Chondrocyte (in vitro differentiated cells): ENCODE measurements around the gene SMIM35. TPM values are rescaled to one million over a fixed set of nuclear protein-coding genes. Genes with fewer than 3 reads are reported as not detected.
"Not testable (repeated sequence)": the region's sequence is repeated elsewhere in the genome, so short reads cannot be mapped to it uniquely, and the experiment has no call there.

Experiments used
- DNase-seq: peaks from one replicate; pipeline ENCODE4 v3.0.0; 2021; ENCODE audit warnings: mixed read lengths, low spot score
- H3K27ac Mint-ChIP-seq: one replicate; pipeline ENCODE4 v1.8.0; 2021; ENCODE audit warnings: mild to moderate bottlenecking, moderate library complexity, mixed read lengths; ENCODE audit not compliant: unreplicated experiment
- H3K27me3 Mint-ChIP-seq: 2 replicates; pipeline ENCODE4 v1.8.0; 2021; ENCODE audit warnings: low read depth, mixed read lengths
- H3K36me3 Mint-ChIP-seq: 2 replicates; pipeline ENCODE4 v1.8.0; 2021; ENCODE audit warnings: low read depth, mixed read lengths
- H3K4me1 Mint-ChIP-seq: 2 replicates; pipeline ENCODE4 v1.8.0; 2021; ENCODE audit warnings: low read depth, mild to moderate bottlenecking, mixed read lengths
- H3K4me3 Mint-ChIP-seq: one replicate; pipeline ENCODE4 v1.8.0; 2021; ENCODE audit warnings: mild to moderate bottlenecking, moderate library complexity, mixed read lengths; ENCODE audit not compliant: unreplicated experiment
- H3K9me3 Mint-ChIP-seq: 2 replicates; pipeline ENCODE4 v1.8.0; 2021; ENCODE audit warnings: low read depth, mixed read lengths
- CTCF ChIP-seq: fragments of 200-600 bp; sonication (generic); IDR thresholded peaks from 2 replicates; pipeline ENCODE4 v1.5.0; 2021; ENCODE audit warnings: antibody characterized with exemption, mild to moderate bottlenecking, moderate library complexity
- total RNA-seq: library from RNA; stranded (reverse); gene quantifications from 3 replicates; pipeline ENCODE4 v1.2.1, GENCODE V29; 2021

Gene SMIM35
- total RNA-seq, 1 donor from 2014 or later = not detected

- peaks cover 24% of the 10 kb centered on the region for H3K27me3 Mint-ChIP-seq
- DNase-seq = no peak
- no peak overlapping the region for H3K4me3 Mint-ChIP-seq
- H3K36me3 Mint-ChIP-seq = no peaks in the 10 kb centered on the region
- H3K4me1 Mint-ChIP-seq = no peaks in the 10 kb centered on the region
- no peak for TF ChIP-seq CTCF
- no peak overlapping the region for H3K27ac Mint-ChIP-seq
- H3K9me3 Mint-ChIP-seq = no peaks in the 10 kb centered on the region
Measured at GRCh38 chr11:118065384-118065783, 21.4 kb downstream of the SMIM35 start.

GRCh38 chr11:118064956-118065355 is 21.8 kb downstream of the SMIM35 start:
- no peak for DNase-seq
- H3K4me3 Mint-ChIP-seq = no peak overlapping the region
- TF ChIP-seq CTCF = no peak
- H3K4me1 Mint-ChIP-seq = no peaks in the 10 kb centered on the region
- H3K36me3 Mint-ChIP-seq = no peaks in the 10 kb centered on the region
- no peaks in the 10 kb centered on the region for H3K9me3 Mint-ChIP-seq
- H3K27ac Mint-ChIP-seq = no peak overlapping the region
- peaks cover 24% of the 10 kb centered on the region for H3K27me3 Mint-ChIP-seq

- H3K27me3 Mint-ChIP-seq = peaks cover 19% of the 10 kb centered on the region
- H3K4me3 Mint-ChIP-seq, H3K9me3 Mint-ChIP-seq, H3K36me3 Mint-ChIP-seq, H3K27ac Mint-ChIP-seq, DNase-seq, H3K4me1 Mint-ChIP-seq: not testable (repeated sequence)
Measured at GRCh38 chr11:118062631-118063030, 24.1 kb downstream of the SMIM35 start.

GRCh38 chr11:118062181-118062580 is 24.6 kb downstream of the SMIM35 start:
- H3K9me3 Mint-ChIP-seq, H3K4me3 Mint-ChIP-seq, DNase-seq, H3K27ac Mint-ChIP-seq, H3K36me3 Mint-ChIP-seq, H3K4me1 Mint-ChIP-seq: not testable (repeated sequence)
- peaks cover 24% of the 10 kb centered on the region for H3K27me3 Mint-ChIP-seq

- H3K4me1 Mint-ChIP-seq = no peaks in the 10 kb centered on the region
- no peaks in the 10 kb centered on the region for H3K36me3 Mint-ChIP-seq
- no peak overlapping the region for H3K4me3 Mint-ChIP-seq
- H3K9me3 Mint-ChIP-seq = no peaks in the 10 kb centered on the region
- H3K27me3 Mint-ChIP-seq = peaks cover 29% of the 10 kb centered on the region
- TF ChIP-seq CTCF = no peak
- H3K27ac Mint-ChIP-seq = no peak overlapping the region
- DNase-seq = no peak
Measured at GRCh38 chr11:118061586-118062125, 25.1 kb downstream of the SMIM35 start.

GRCh38 chr11:118060869-118061268 is 25.9 kb downstream of the SMIM35 start:
- no peak for DNase-seq
- peaks cover 28% of the 10 kb centered on the region for H3K27me3 Mint-ChIP-seq
- no peak overlapping the region for H3K27ac Mint-ChIP-seq
- no peaks in the 10 kb centered on the region for H3K36me3 Mint-ChIP-seq
- H3K9me3 Mint-ChIP-seq = no peaks in the 10 kb centered on the region
- no peaks in the 10 kb centered on the region for H3K4me1 Mint-ChIP-seq
- TF ChIP-seq CTCF = no peak
- no peak overlapping the region for H3K4me3 Mint-ChIP-seq
